Hepatocyte (in vitro differentiated cells): ENCODE measurements around the gene RPL18. TPM values are rescaled to one million over a fixed set of nuclear protein-coding genes. Genes with fewer than 3 reads are reported as not detected.

Experiments
- DNase-seq: peaks from one replicate; pipeline ENCODE4 v3.0.0-alpha.2; 2016; ENCODE audit warnings: low spot score
- H2AFZ ChIP-seq: fragments of 200-600 bp; sonication (generic); 2 replicates; pipeline ENCODE4 v1.6.0; 2016; ENCODE audit warnings: antibody characterized with exemption, mild to moderate bottlenecking
- H3K27ac ChIP-seq: fragments of 200-600 bp; sonication (generic); 2 replicates; pipeline ENCODE4 v1.5.1; 2016; ENCODE audit warnings: mild to moderate bottlenecking
- H3K27me3 ChIP-seq: fragments of 200-600 bp; sonication (generic); 2 replicates; pipeline ENCODE4 v1.6.1; 2016
- H3K36me3 ChIP-seq: fragments of 200-600 bp; sonication (generic); replicated peaks from 2 replicates; pipeline ENCODE4 v1.5.1; 2016; ENCODE audit warnings: low read depth; ENCODE audit not compliant: insufficient read depth
- H3K4me1 ChIP-seq: fragments of 200-600 bp; sonication (generic); 2 replicates; pipeline ENCODE4 v1.5.1; 2016; ENCODE audit warnings: mild to moderate bottlenecking, moderate library complexity; ENCODE audit not compliant: insufficient read depth
- H3K4me2 ChIP-seq: fragments of 200-600 bp; sonication (generic); 2 replicates; pipeline ENCODE4 v1.6.0; 2016
- H3K4me3 ChIP-seq: fragments of 200-600 bp; sonication (generic); 2 replicates; pipeline ENCODE4 v1.5.1; 2016; ENCODE audit warnings: mild to moderate bottlenecking
- H3K79me2 ChIP-seq: fragments of 200-600 bp; sonication (generic); 2 replicates; pipeline ENCODE4 v1.6.0; 2017; ENCODE audit warnings: mild to moderate bottlenecking
- H3K9me2 ChIP-seq: fragments of 200-600 bp; sonication (generic); replicated peaks from 2 replicates; pipeline ENCODE4 v1.6.0; 2017; ENCODE audit warnings: mild to moderate bottlenecking; ENCODE audit not compliant: insufficient read depth
- H3K9me3 ChIP-seq: fragments of 200-600 bp; sonication (generic); 2 replicates; pipeline ENCODE4 v1.5.1; 2016; ENCODE audit warnings: low read depth, mild to moderate bottlenecking
- H4K20me1 ChIP-seq: fragments of 200-600 bp; sonication (generic); 2 replicates; pipeline ENCODE4 v1.6.0; 2016; ENCODE audit warnings: mild to moderate bottlenecking; ENCODE audit not compliant: insufficient read depth, poor library complexity, severe bottlenecking
- CTCF ChIP-seq: fragments of 200-600 bp; sonication (generic); IDR thresholded peaks from 2 replicates; pipeline ENCODE4 v1.5.1; 2016; ENCODE audit warnings: antibody characterized with exemption, mild to moderate bottlenecking; ENCODE audit not compliant: poor library complexity
- EZH2 ChIP-seq: fragments of 200-600 bp; sonication (generic); IDR thresholded peaks from 2 replicates; pipeline ENCODE4 v1.6.1; 2016; ENCODE audit warnings: antibody characterized with exemption, mild to moderate bottlenecking, borderline replicate concordance
- EZH2phosphoT487 ChIP-seq: fragments of 200-600 bp; sonication (generic); IDR thresholded peaks from one replicate; pipeline ENCODE4 v1.6.1; 2018; ENCODE audit warnings: antibody characterized with exemption, mild to moderate bottlenecking, low read depth, moderate library complexity; ENCODE audit not compliant: unreplicated experiment, severe bottlenecking
- WGBS: methylation state at CpG from one replicate; pipeline ENCODE4 v1.1.6; 2016; ENCODE audit warnings: low lambda C conversion rate; ENCODE audit errors: missing lambda C conversion rate; 5-methylcytosine and 5-hydroxymethylcytosine counted together
- polyA plus RNA-seq: library from polyadenylated mRNA; unstranded; fragments of >200 nt; fragmentation: Nextera tagmentation; extraction: Ambion mirVana; gene quantifications from 2 replicates; pipeline ENCODE4 v1.2.1, GENCODE V29; 2016
- total RNA-seq: library from RNA; depleted of rRNA; stranded (reverse); fragments of >200 nt; gene quantifications from 2 replicates; pipeline ENCODE4 v1.2.3, GENCODE V29; 2014

Gene RPL18
- total and polyA plus RNA-seq, 2 experiments from 2014 or later = 623 to 1,372 TPM

- H3K27ac ChIP-seq = no peak overlapping the region
- over 99% methylated on average over 35 of the region's 39 CpGs for WGBS
Observed at GRCh38 chr19:48603449-48603848, 15.5 kb downstream of the RPL18 start.

DNA sequence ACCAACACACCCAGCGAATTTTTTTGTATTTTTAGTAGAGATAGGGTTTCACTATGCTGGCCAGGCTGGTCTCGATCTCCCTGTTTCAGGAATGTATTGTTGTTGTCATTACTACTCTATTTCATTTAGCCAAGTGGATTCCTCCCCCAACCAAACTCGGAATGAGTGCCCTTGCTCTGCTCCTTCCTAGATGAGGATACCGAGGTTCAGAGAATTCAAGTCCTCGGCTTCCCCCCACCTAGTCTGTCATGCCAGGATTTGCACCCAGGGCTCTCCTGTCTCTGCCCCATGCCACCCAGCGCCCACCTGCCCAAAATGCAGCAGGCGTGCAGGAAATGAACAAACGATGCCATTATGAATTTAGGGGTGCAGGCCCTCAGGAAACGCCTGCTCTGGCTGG lies 16.0 kb downstream of the RPL18 start:
- Histone ChIP-seq H3K9me2 (no peaks in the 10 kb centered on the region), H3K4me2 (no peak overlapping the region), H3K79me2 (no peaks in the 10 kb centered on the region), H3K4me1 (peaks cover 4% of the 10 kb centered on the region), H2AFZ (no peak overlapping the region), H3K27me3 (no peaks in the 10 kb centered on the region), H3K9me3 (no peaks in the 10 kb centered on the region), H3K4me3 (no peak overlapping the region), H3K27ac (no peak overlapping the region), H4K20me1 (no peaks in the 10 kb centered on the region), H3K36me3 (no peaks in the 10 kb centered on the region)
- no peak for TF ChIP-seq EZH2phosphoT487
- no peak for TF ChIP-seq EZH2
- no peak for TF ChIP-seq CTCF
- DNase-seq = no peak
- WGBS = 93% methylated on average over 9 of the region's 9 CpGs

More at GRCh38 chr19:48603449-48603848, 15.5 kb downstream of the RPL18 start:
- no peak for TF ChIP-seq EZH2phosphoT487
- TF ChIP-seq CTCF = no peak
- no peak for TF ChIP-seq EZH2
- Histone ChIP-seq H3K79me2 (no peaks in the 10 kb centered on the region), H2AFZ (no peak overlapping the region), H3K27me3 (no peaks in the 10 kb centered on the region), H3K4me2 (no peak overlapping the region), H3K36me3 (no peaks in the 10 kb centered on the region), H4K20me1 (no peaks in the 10 kb centered on the region), H3K4me1 (peaks cover 4% of the 10 kb centered on the region), H3K9me2 (no peaks in the 10 kb centered on the region), H3K4me3 (no peak overlapping the region), H3K9me3 (no peaks in the 10 kb centered on the region)
- no peak for DNase-seq

- Histone ChIP-seq H3K27me3 (no peaks in the 10 kb centered on the region), H3K4me2 (no peak overlapping the region), H3K9me2 (no peaks in the 10 kb centered on the region), H4K20me1 (no peaks in the 10 kb centered on the region), H3K4me3 (no peak overlapping the region), H3K9me3 (no peaks in the 10 kb centered on the region), H3K4me1 (peaks cover 4% of the 10 kb centered on the region), H3K79me2 (no peaks in the 10 kb centered on the region), H3K36me3 (no peaks in the 10 kb centered on the region), H3K27ac (no peak overlapping the region), H2AFZ (no peak overlapping the region)
- TF ChIP-seq EZH2 (no peak), CTCF (no peak), EZH2phosphoT487 (no peak)
- no peak for DNase-seq
- 87% methylated on average over 12 of the region's 21 CpGs for WGBS
Observed at GRCh38 chr19:48600679-48601417, 18.1 kb downstream of the RPL18 start.
